ENCODE measurements around the gene ACSL3.

GRCh38 chr2:222835823-222836151 lies 25.0 kb upstream of the ACSL3 start:
- TF ChIP-seq EZH2 (optimal IDR thresholded peaks at IDR 0.05; ENCODE audit: low read depth, low read length) = no peak
- no peak for TF ChIP-seq CTCF (IDR thresholded peaks at IDR 0.05; ENCODE audit: low read length)
- TF ChIP-seq EZH2phosphoT487 (IDR thresholded peaks at IDR 0.05; ENCODE audit: low read length) = no peak

All from MM.1S (cell line).